UCSD-AML1 (cell line): ENCODE data around the gene GALNT17.

Source experiments
- DNase-seq: peaks from one replicate; lab custom pipeline; 2025; ENCODE audit not compliant: unreplicated experiment; lab: John Stamatoyannopoulos, UW

GALNT17 gene

GRCh38 chr7:71444130-71444529 lies 312.2 kb downstream of the GALNT17 start:
- DNase-seq = no peak

GRCh38 chr7:71453630-71454029 lies 321.7 kb downstream of the GALNT17 start:
- no peak for DNase-seq

- DNase-seq = no peak
Observed at GRCh38 chr7:71454981-71455380, 323.0 kb downstream of the GALNT17 start.

- DNase-seq = no peak
Observed at GRCh38 chr7:71457021-71457420, 325.1 kb downstream of the GALNT17 start.

GRCh38 chr7:71457846-71458590 lies 326.1 kb downstream of the GALNT17 start:
- DNase-seq = no peak

GRCh38 chr7:71459132-71459531 lies 327.2 kb downstream of the GALNT17 start:
- no peak for DNase-seq

- no peak for DNase-seq
Observed at GRCh38 chr7:71461572-71461971, 329.6 kb downstream of the GALNT17 start.

- DNase-seq = no peak
Observed at GRCh38 chr7:71465741-71466189, 333.8 kb downstream of the GALNT17 start.

GRCh38 chr7:71466448-71467145 lies 334.7 kb downstream of the GALNT17 start:
- no peak for DNase-seq

GRCh38 chr7:71470326-71470725 lies 338.4 kb downstream of the GALNT17 start:
- DNase-seq = no peak

GRCh38 chr7:71470830-71471229 lies 338.9 kb downstream of the GALNT17 start:
- DNase-seq = no peak

GRCh38 chr7:71472962-71473361 lies 341.0 kb downstream of the GALNT17 start:
- DNase-seq = no peak

- DNase-seq = no peak
Observed at GRCh38 chr7:71473366-71473967, 341.5 kb downstream of the GALNT17 start.

- no peak for DNase-seq
Observed at GRCh38 chr7:71477441-71477840, 345.5 kb downstream of the GALNT17 start.

GRCh38 chr7:71479231-71479630 lies 347.3 kb downstream of the GALNT17 start:
- no peak for DNase-seq

GRCh38 chr7:71480791-71481190 lies 348.8 kb downstream of the GALNT17 start:
- DNase-seq = no peak

- DNase-seq = no peak
Observed at GRCh38 chr7:71482284-71482683, 350.3 kb downstream of the GALNT17 start.

- DNase-seq = no peak
Observed at GRCh38 chr7:71484380-71484779, 352.4 kb downstream of the GALNT17 start.

GRCh38 chr7:71485586-71485985 lies 353.6 kb downstream of the GALNT17 start:
- no peak for DNase-seq

- no peak for DNase-seq
Observed at GRCh38 chr7:71486414-71486813, 354.5 kb downstream of the GALNT17 start.

- no peak for DNase-seq
Observed at GRCh38 chr7:71486856-71487628, 355.1 kb downstream of the GALNT17 start.
